GM19239 (cell line): ENCODE data around the gene TUBGCP2.
A peak's percentile ranks its signal among the peaks of the same experiment; 100 is the strongest.

Experiments
- DNase-seq: peaks from one replicate; pipeline ENCODE4 v3.0.0; 2011; ENCODE audit warnings: low spot score; ENCODE audit not compliant: insufficient read length
- FAIRE-seq: peaks from 2 replicates; lab custom pipeline; 2011; peaks lifted over from hg19 to GRCh38; lab: Jason Lieb, UNC

The TUBGCP2 gene

GRCh38 chr10:133342942-133343341 is 34.3 kb upstream of the TUBGCP2 start:
- DNase-seq (no peak), FAIRE-seq (no peak)

- no peak for FAIRE-seq
- DNase-seq: no peak
Observed at GRCh38 chr10:133341983-133342382, 33.3 kb upstream of the TUBGCP2 start.

- no peak for FAIRE-seq
- no peak for DNase-seq
Observed at GRCh38 chr10:133339708-133340380, 31.2 kb upstream of the TUBGCP2 start.

GRCh38 chr10:133338080-133339071 is 29.7 kb upstream of the TUBGCP2 start:
- no peak for FAIRE-seq
- no peak for DNase-seq

- no peak for FAIRE-seq
- no peak for DNase-seq
Observed at GRCh38 chr10:133337370-133337725, 28.7 kb upstream of the TUBGCP2 start.

GRCh38 chr10:133336577-133337369 is 28.1 kb upstream of the TUBGCP2 start, which contains the start of gene CALY:
Gene CALY (minus strand): TSS chr10:133336896. CDS start chr10:133328989, 7,907 bp downstream.
- DNase-seq (no peak), FAIRE-seq (no peak)

- DNase-seq: no peak
- no peak for FAIRE-seq
Observed at GRCh38 chr10:133336118-133336576, 27.5 kb upstream of the TUBGCP2 start.

GRCh38 chr10:133335246-133336117 is 26.8 kb upstream of the TUBGCP2 start:
- no peak for FAIRE-seq
- DNase-seq: no peak

GRCh38 chr10:133334503-133335245 is 26.0 kb upstream of the TUBGCP2 start:
- DNase-seq (no peak), FAIRE-seq (no peak)

- DNase-seq (no peak), FAIRE-seq (no peak)
Observed at GRCh38 chr10:133332936-133333699, 24.4 kb upstream of the TUBGCP2 start.

- FAIRE-seq (peak; percentile 88), DNase-seq (peak; percentile 98)
Observed at GRCh38 chr10:133329491-133330202, 21.0 kb upstream of the TUBGCP2 start.

GRCh38 chr10:133328358-133329343 is 20.0 kb upstream of the TUBGCP2 start:
- no peak for DNase-seq
- FAIRE-seq: no peak

GRCh38 chr10:133327651-133328357 is 19.1 kb upstream of the TUBGCP2 start:
- no peak for FAIRE-seq
- DNase-seq: no peak

GRCh38 chr10:133326745-133327650 is 18.3 kb upstream of the TUBGCP2 start:
- FAIRE-seq (no peak), DNase-seq (no peak)

GRCh38 chr10:133326223-133326551 is 17.5 kb upstream of the TUBGCP2 start:
- DNase-seq (no peak), FAIRE-seq (no peak)
